Measurements from ENCODE around the gene CRELD2.

CRELD2 gene

GRCh38 chr22:49918911-49919881 lies 762 bp downstream of the CRELD2 start:
- Histone ChIP-seq H3K27ac (ENCODE audit: low read length) (no peak overlapping the region), H3K9me3 (ENCODE audit: insufficient read depth, low read depth, low read length) (no peaks in the 10 kb centered on the region), H3K4me1 (ENCODE audit: insufficient read depth, low read length) (no peaks in the 10 kb centered on the region), H3K27me3 (ENCODE audit: insufficient read depth, low read length) (no peaks in the 10 kb centered on the region), H3K9ac (ENCODE audit: low read depth, low read length) (peak overlapping the region; percentile 67; the same call in 1 of the 2 replicates), H3K4me3 (ENCODE audit: low read length) (peak overlapping the region; percentile 84), H3K36me3 (ENCODE audit: insufficient read depth, low read depth, low read length) (0 out of 2 replicates have a peak, but pooled peaks cover 12% of the 10 kb centered on the region)

DNA sequence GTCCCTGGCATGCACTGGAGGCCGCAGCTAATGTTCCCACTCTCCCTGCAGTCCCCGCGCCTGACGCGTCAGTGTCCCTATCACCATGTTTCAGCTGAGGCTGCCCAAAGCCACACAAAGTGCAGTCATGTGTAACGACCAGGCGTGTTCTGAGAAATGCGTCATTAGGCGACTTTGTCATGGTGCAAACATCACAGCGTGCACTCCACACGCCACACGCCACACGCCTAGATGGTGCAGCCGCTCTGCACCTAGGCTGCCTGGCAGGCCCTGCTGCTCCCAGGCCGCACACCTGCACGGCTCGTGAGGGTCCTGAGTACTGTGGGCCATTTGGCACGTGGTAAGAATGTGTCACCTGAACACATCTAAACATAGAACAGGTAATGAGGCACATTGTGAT lies 2.4 kb downstream of the CRELD2 start:
- no peaks in the 10 kb centered on the region for H3K27me3 ChIP-seq (ENCODE audit: insufficient read depth, low read length)
- no peak overlapping the region for H3K4me3 ChIP-seq (ENCODE audit: low read length)
- H3K36me3 ChIP-seq (ENCODE audit: insufficient read depth, low read depth, low read length): 0 out of 2 replicates have a peak, but pooled peaks cover 12% of the 10 kb centered on the region
- H3K9ac ChIP-seq (ENCODE audit: low read depth, low read length): no peak overlapping the region
- no peaks in the 10 kb centered on the region for H3K4me1 ChIP-seq (ENCODE audit: insufficient read depth, low read length)
- H3K9me3 ChIP-seq (ENCODE audit: insufficient read depth, low read depth, low read length): no peaks in the 10 kb centered on the region
- H3K27ac ChIP-seq (ENCODE audit: low read length): no peak overlapping the region

DNA sequence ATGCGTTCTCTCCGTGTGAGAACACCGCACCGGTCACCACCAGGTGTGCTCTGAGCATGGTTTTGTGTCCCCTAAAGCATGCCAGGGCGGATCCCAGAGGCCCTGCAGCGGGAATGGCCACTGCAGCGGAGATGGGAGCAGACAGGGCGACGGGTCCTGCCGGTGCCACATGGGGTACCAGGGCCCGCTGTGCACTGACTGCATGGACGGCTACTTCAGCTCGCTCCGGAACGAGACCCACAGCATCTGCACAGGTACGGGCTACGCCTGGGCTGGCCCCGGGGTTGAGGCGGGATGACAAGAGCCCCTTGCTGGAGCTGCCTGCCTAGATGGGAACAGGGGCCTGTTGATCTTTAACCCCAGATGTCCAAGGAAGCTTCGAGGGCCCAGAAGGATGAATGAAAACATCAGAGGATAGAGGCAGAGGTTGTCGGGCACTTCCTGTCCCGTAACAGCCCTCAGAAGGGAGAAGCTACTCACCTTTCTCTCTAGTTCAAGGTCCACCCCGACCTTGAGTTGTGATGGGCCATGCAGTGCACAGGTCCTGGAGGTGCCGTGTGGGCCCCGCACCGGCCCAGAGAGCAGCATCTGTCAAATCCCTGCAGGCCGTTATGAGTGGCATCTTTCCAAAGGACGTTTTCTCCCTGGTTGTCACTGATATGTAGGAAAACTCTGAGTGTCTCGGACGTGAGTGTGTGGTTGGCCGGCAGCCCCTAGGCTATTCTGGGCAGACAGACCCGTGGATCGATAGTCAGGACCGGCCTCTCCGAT lies 3.3 kb downstream of the CRELD2 start:
- Histone ChIP-seq H3K4me3 (ENCODE audit: low read length) (no peak overlapping the region), H3K36me3 (ENCODE audit: insufficient read depth, low read depth, low read length) (0 out of 2 replicates have a peak, but pooled peaks cover 12% of the 10 kb centered on the region), H3K27ac (ENCODE audit: low read length) (no peak overlapping the region), H3K27me3 (ENCODE audit: insufficient read depth, low read length) (no peaks in the 10 kb centered on the region), H3K9me3 (ENCODE audit: insufficient read depth, low read depth, low read length) (no peaks in the 10 kb centered on the region), H3K9ac (ENCODE audit: low read depth, low read length) (no peak overlapping the region), H3K4me1 (ENCODE audit: insufficient read depth, low read length) (no peaks in the 10 kb centered on the region)

- Histone ChIP-seq H3K9me3 (ENCODE audit: insufficient read depth, low read depth, low read length) (no peaks in the 10 kb centered on the region), H3K4me3 (ENCODE audit: low read length) (no peak overlapping the region), H3K4me1 (ENCODE audit: insufficient read depth, low read length) (no peaks in the 10 kb centered on the region), H3K36me3 (ENCODE audit: insufficient read depth, low read depth, low read length) (0 out of 2 replicates have a peak, but pooled peaks cover 12% of the 10 kb centered on the region), H3K9ac (ENCODE audit: low read depth, low read length) (no peak overlapping the region), H3K27ac (ENCODE audit: low read length) (no peak overlapping the region), H3K27me3 (ENCODE audit: insufficient read depth, low read length) (no peaks in the 10 kb centered on the region)
Measured at GRCh38 chr22:49922484-49922883, 4.0 kb downstream of the CRELD2 start.

DNA sequence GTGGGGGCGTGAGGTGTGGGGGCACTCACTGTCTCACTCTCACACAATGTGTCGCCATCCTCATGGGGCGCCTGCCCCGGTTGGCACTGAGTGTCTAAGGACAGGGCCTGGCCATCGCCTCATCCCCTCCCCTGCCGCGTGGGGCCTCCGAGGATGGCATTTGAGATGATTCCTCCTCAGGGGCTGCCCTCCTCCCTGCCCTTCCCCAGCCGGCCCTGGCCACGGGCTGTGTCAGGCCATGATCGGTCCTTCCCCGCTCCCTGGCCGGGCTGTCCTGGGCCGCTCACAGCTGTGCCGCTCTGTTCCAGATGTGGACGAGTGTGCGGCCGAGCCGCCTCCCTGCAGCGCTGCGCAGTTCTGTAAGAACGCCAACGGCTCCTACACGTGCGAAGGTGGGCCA lies 4.5 kb downstream of the CRELD2 start:
- no peaks in the 10 kb centered on the region for H3K9me3 ChIP-seq (ENCODE audit: insufficient read depth, low read depth, low read length)
- H3K9ac ChIP-seq (ENCODE audit: low read depth, low read length): no peak overlapping the region
- 0 out of 2 replicates have a peak, but pooled peaks cover 12% of the 10 kb centered on the region for H3K36me3 ChIP-seq (ENCODE audit: insufficient read depth, low read depth, low read length)
- H3K27me3 ChIP-seq (ENCODE audit: insufficient read depth, low read length): no peaks in the 10 kb centered on the region
- no peak overlapping the region for H3K27ac ChIP-seq (ENCODE audit: low read length)
- H3K4me3 ChIP-seq (ENCODE audit: low read length): no peak overlapping the region
- no peaks in the 10 kb centered on the region for H3K4me1 ChIP-seq (ENCODE audit: insufficient read depth, low read length)

DNA sequence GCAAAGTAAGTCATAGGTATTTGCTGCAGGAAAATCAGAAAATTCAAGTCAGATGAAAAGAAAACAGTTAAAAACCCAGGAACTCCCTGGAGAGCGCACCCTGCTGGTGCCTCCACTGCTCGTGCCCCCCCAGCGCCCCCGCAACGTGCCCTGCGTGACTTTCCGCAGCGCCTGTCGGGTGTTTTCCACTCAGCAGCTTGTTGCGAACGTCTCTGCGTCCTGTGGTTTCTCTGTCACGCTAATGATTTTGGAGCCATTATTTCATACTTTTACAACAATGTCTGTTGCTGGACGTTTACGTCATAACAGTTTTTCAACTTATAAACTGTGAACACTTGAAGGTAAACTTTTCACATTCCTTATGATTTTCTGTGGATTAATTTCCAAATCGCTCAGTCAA lies 5.0 kb downstream of the CRELD2 start:
- H3K27ac ChIP-seq (ENCODE audit: low read length): no peak overlapping the region
- H3K9me3 ChIP-seq (ENCODE audit: insufficient read depth, low read depth, low read length): no peaks in the 10 kb centered on the region
- H3K36me3 ChIP-seq (ENCODE audit: insufficient read depth, low read depth, low read length): 0 out of 2 replicates have a peak, but pooled peaks cover 12% of the 10 kb centered on the region
- H3K4me1 ChIP-seq (ENCODE audit: insufficient read depth, low read length): no peaks in the 10 kb centered on the region
- no peak overlapping the region for H3K9ac ChIP-seq (ENCODE audit: low read depth, low read length)
- no peaks in the 10 kb centered on the region for H3K27me3 ChIP-seq (ENCODE audit: insufficient read depth, low read length)
- H3K4me3 ChIP-seq (ENCODE audit: low read length): no peak overlapping the region

DNA sequence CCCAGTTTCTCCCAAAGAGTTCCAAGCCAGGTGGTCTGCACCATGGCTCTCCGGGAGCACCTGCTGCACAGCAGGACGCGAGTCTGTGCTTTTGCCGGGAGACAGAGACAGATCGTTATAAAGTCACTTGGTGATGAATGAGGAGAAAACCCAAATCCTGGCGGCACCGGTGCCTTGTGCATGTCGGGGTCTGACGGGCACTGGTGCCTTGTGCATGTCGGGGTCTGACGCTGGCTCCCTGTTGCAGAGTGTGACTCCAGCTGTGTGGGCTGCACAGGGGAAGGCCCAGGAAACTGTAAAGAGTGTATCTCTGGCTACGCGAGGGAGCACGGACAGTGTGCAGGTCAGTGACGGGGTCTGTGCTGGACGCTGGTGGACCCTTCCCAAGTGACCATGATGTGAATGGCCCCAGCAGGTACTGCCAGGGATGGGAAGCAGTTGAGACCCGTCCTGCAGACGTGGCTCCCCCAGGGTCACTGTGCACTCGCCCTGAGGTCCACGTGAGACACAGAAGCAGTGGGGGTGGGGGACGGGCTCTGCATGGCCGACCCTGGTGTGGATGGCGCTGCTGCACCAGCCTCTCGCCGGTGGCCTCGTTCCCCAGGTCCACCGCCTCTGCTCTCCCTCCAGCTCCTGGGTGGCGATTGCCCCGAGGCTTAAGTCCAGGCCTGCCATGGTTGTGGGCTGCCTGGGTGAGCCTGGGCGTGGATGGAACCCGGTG lies 5.8 kb downstream of the CRELD2 start:
- no peak overlapping the region for H3K9ac ChIP-seq (ENCODE audit: low read depth, low read length)
- H3K27ac ChIP-seq (ENCODE audit: low read length): no peak overlapping the region
- H3K27me3 ChIP-seq (ENCODE audit: insufficient read depth, low read length): no peaks in the 10 kb centered on the region; the same call in 1 of the 2 replicates
- no peaks in the 10 kb centered on the region for H3K9me3 ChIP-seq (ENCODE audit: insufficient read depth, low read depth, low read length)
- no peaks in the 10 kb centered on the region for H3K4me1 ChIP-seq (ENCODE audit: insufficient read depth, low read length)
- H3K4me3 ChIP-seq (ENCODE audit: low read length): no peak overlapping the region
- 0 out of 2 replicates have a peak, but pooled peaks cover 12% of the 10 kb centered on the region for H3K36me3 ChIP-seq (ENCODE audit: insufficient read depth, low read depth, low read length)

DNA sequence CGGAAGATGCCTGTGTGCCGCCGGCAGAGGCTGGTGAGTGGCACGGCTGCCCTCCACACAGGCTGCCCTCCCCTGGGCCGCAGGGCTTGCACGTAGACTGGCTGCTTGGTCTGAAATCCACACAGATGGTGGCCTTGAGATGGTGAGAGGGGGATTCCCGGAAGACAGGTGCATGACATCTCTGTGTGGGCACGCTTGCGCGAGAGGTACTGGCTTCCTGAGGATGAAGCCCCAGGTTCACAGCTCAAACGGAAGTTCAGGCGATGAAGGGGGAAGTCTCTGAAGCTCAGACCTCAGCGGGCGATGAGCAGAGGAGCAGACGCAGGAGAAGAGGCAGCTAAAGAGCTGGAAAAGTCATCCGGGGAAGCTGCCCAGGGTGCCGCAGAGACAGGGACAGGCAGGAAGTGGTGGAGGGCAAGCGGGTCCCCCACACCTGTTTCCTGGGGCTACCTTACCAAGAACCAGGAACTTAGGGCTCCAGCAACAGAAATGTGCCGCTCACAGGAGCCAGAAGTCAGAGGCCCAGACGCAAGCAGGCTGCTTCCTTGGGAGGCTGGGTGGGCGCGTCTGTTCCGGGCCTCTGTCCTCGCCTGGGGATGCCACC lies 7.2 kb downstream of the CRELD2 start:
- H3K4me1 ChIP-seq (ENCODE audit: insufficient read depth, low read length): no peaks in the 10 kb centered on the region
- peaks cover 11% of the 10 kb centered on the region for H3K27me3 ChIP-seq (ENCODE audit: insufficient read depth, low read length)
- H3K4me3 ChIP-seq (ENCODE audit: low read length): no peak overlapping the region
- H3K27ac ChIP-seq (ENCODE audit: low read length): no peak overlapping the region
- H3K36me3 ChIP-seq (ENCODE audit: insufficient read depth, low read depth, low read length): 0 out of 2 replicates have a peak, but pooled peaks cover 6% of the 10 kb centered on the region
- H3K9me3 ChIP-seq (ENCODE audit: insufficient read depth, low read depth, low read length): no peaks in the 10 kb centered on the region
- no peak overlapping the region for H3K9ac ChIP-seq (ENCODE audit: low read depth, low read length)

- Histone ChIP-seq H3K27me3 (ENCODE audit: insufficient read depth, low read length) (peaks cover 19% of the 10 kb centered on the region), H3K4me1 (ENCODE audit: insufficient read depth, low read length) (no peaks in the 10 kb centered on the region), H3K9me3 (ENCODE audit: insufficient read depth, low read depth, low read length) (no peaks in the 10 kb centered on the region), H3K4me3 (ENCODE audit: low read length) (no peak overlapping the region), H3K27ac (ENCODE audit: low read length) (no peak overlapping the region), H3K9ac (ENCODE audit: low read depth, low read length) (no peak overlapping the region), H3K36me3 (ENCODE audit: insufficient read depth, low read depth, low read length) (no peaks in the 10 kb centered on the region)
Measured at GRCh38 chr22:49926916-49927315, 8.5 kb downstream of the CRELD2 start.

DNA sequence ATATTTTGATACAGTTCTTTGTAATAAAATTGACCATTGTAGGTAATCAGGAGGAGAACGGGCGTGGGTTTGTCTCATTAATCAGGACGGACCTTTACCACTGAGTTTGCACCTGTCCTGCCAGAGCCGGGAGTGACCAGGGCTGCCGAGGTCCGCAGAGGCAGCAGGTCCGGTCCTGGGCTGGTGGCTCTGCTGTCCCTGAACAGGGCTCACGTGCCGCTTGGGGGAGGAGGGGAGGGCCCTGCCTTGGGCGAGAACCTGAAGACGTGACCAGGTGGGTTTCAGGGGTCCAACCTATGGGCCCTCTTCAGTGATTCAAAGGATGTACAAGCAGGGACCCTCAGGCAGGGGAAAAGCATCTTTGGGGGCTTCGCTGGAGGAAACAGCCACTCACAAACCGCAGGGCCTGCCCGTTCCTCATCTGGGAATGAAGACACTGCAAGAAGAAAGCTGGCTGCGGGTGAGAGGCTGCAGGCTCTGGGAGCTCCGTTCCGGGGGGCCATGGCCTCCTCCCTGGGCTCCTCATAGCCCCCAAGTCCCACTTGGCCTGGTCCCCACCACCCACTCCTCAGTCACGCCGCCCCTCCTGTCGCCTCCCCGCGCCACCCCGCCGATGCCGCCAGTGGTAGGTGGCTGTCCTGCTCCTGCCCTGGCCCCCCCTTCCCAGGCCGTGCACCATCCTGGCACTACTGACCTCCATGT lies 9.2 kb downstream of the CRELD2 start:
- H3K27ac ChIP-seq (ENCODE audit: low read length): no peak overlapping the region
- no peak overlapping the region for H3K9ac ChIP-seq (ENCODE audit: low read depth, low read length)
- peaks cover 19% of the 10 kb centered on the region for H3K27me3 ChIP-seq (ENCODE audit: insufficient read depth, low read length)
- H3K9me3 ChIP-seq (ENCODE audit: insufficient read depth, low read depth, low read length): no peaks in the 10 kb centered on the region
- H3K4me3 ChIP-seq (ENCODE audit: low read length): no peak overlapping the region
- no peaks in the 10 kb centered on the region for H3K36me3 ChIP-seq (ENCODE audit: insufficient read depth, low read depth, low read length)
- no peaks in the 10 kb centered on the region for H3K4me1 ChIP-seq (ENCODE audit: insufficient read depth, low read length)
